Neuron (in vitro differentiated cells): ENCODE results near the gene ZKSCAN7.
"Not testable (repeated sequence)": the region's sequence is repeated elsewhere in the genome, so short reads cannot be mapped to it uniquely, and the experiment has no call there.

Source experiments
- H2AFZ ChIP-seq: one replicate; pipeline ENCODE4 v1.6.1; 2013; ENCODE audit warnings: low read depth, mild to moderate bottlenecking, inconsistent platforms, low read length, moderate library complexity
- H3K27me3 ChIP-seq: one replicate; pipeline ENCODE4 v1.6.1; 2013; ENCODE audit warnings: low read length; ENCODE audit not compliant: insufficient read depth
- H3K36me3 ChIP-seq: one replicate; pipeline ENCODE4 v1.6.1; 2013; ENCODE audit warnings: low read length; ENCODE audit not compliant: insufficient read depth
- H3K4me1 ChIP-seq: one replicate; pipeline ENCODE4 v1.6.1; 2013; ENCODE audit warnings: low read length; ENCODE audit not compliant: insufficient read depth
- H3K4me3 ChIP-seq: 2 replicates; pipeline ENCODE4 v1.5.1; 2013; ENCODE audit warnings: mild to moderate bottlenecking, low read length, moderate library complexity
- H3K9me3 ChIP-seq: one replicate; pipeline ENCODE4 v1.6.1; 2013; ENCODE audit warnings: low read length

Gene ZKSCAN7

DNA sequence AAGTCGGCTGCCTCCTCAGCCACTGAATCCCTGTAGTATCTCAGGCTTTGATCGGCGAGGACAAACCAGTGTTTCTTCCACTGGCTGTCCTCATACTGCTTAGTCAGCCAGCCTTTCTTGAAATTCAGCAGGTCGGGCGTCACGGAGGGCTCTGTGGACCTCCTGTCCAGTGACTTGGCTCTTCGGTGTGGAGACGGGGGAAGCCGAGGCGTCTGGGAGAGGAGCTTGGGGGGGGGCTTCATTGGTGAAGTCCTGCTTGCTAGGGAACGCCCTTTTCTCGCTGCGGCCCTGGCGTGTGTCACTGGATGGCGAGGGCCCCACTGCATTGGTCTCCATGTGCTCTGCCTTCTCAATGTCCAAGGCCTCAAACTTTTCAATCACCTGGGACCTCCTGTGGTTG, 24.8 kb downstream of the ZKSCAN7 start:
- Histone ChIP-seq H3K36me3 (peaks cover 16% of the 10 kb centered on the region), H3K9me3 (peaks cover 12% of the 10 kb centered on the region)
- not testable (repeated sequence) for H3K4me1 ChIP-seq, H3K4me3 ChIP-seq, H3K27me3 ChIP-seq, H2AFZ ChIP-seq

- H3K4me3 ChIP-seq = not testable (repeated sequence)
These were observed 26.0 kb downstream of the ZKSCAN7 start for GRCh38 chr3:44580971-44581370.

GRCh38 chr3:44584646-44585501, 29.9 kb downstream of the ZKSCAN7 start, which contains the start of gene ZNF660:
Gene ZNF660, plus strand, starts transcription at chr3:44584964. Its CDS starts 9,230 bp downstream, at chr3:44594194.
- H2AFZ ChIP-seq = peak within 1 kb of the TSS; percentile 22
- H3K4me3 ChIP-seq = peak within 1 kb of the TSS; percentile 79
- H3K27me3 ChIP-seq = no peaks in the 10 kb centered on the region
- H3K9me3 ChIP-seq = peaks cover 23% of the 10 kb centered on the region
- H3K36me3 ChIP-seq = peaks cover 43% of the 10 kb centered on the region
- peaks cover 18% of the 10 kb centered on the region for H3K4me1 ChIP-seq

More at GRCh38 chr3:44580971-44581370, 26.0 kb downstream of the ZKSCAN7 start:
- peaks cover 19% of the 10 kb centered on the region for H3K36me3 ChIP-seq
- not testable (repeated sequence) for H3K27me3 ChIP-seq, H2AFZ ChIP-seq
- H3K4me1 ChIP-seq = peaks cover 16% of the 10 kb centered on the region
- H3K9me3 ChIP-seq = peaks cover 12% of the 10 kb centered on the region

DNA sequence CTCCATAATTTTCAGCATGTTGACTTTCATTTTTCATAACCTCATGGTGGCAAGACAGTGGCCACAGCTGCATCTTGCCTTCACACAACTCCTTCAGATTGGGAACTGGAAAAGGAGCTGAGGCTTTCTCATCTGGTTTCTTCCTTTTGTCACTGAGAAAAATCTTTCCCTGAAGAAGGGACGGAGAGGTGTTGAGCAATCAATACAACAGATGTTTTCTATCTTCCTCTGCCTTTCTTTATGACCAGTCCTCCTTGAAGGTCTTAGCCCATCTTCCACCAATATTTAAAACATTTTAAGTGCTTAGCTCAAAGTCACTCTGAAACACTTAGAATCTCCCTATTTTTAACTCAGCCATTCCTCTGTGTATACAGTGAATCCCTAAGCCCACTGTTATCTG, 41.6 kb downstream of the ZKSCAN7 start:
- no peak overlapping the region for H3K4me3 ChIP-seq
- H3K9me3 ChIP-seq = peaks cover 61% of the 10 kb centered on the region
- no peak overlapping the region for H2AFZ ChIP-seq
- H3K27me3 ChIP-seq = no peaks in the 10 kb centered on the region
- peaks cover 76% of the 10 kb centered on the region for H3K36me3 ChIP-seq
- no peaks in the 10 kb centered on the region for H3K4me1 ChIP-seq

GRCh38 chr3:44601749-44602148, 46.8 kb downstream of the ZKSCAN7 start:
- H3K9me3 ChIP-seq = peaks cover 28% of the 10 kb centered on the region
- no peaks in the 10 kb centered on the region for H3K4me1 ChIP-seq
- no peak overlapping the region for H3K4me3 ChIP-seq
- no peak overlapping the region for H2AFZ ChIP-seq
- peaks cover 45% of the 10 kb centered on the region for H3K36me3 ChIP-seq
- no peaks in the 10 kb centered on the region for H3K27me3 ChIP-seq

DNA sequence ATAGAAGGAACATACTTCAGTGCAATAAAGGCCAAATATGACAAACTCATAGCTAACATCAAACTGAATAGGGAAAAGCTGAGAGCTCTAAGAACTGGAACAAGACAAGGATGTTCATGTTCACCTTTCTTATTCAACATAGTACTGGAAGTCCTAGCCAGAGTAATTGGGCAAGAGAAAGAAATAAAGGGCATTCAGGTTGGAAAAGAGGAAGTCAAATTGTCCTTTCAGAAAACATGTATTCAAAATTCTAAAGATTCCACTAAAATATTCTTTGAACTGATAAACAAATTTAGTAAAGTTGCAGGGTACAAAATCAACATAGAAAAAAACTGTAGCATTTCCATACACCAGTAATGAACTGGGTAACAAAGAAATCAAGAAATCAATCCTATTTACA, 57.7 kb downstream of the ZKSCAN7 start:
- Histone ChIP-seq H3K27me3 (no peaks in the 10 kb centered on the region), H3K36me3 (peaks cover 9% of the 10 kb centered on the region), H3K4me3 (no peak overlapping the region), H3K9me3 (peaks cover 16% of the 10 kb centered on the region), H2AFZ (no peak overlapping the region), H3K4me1 (no peaks in the 10 kb centered on the region)
